ENCODE measurements around the gene LRRC4C.
A peak's percentile ranks its signal among the peaks of the same experiment; 100 is the strongest.
"Not testable (repeated sequence)": the region's sequence is repeated elsewhere in the genome, so short reads cannot be mapped to it uniquely, and the experiment has no call there.

LRRC4C gene

DNA sequence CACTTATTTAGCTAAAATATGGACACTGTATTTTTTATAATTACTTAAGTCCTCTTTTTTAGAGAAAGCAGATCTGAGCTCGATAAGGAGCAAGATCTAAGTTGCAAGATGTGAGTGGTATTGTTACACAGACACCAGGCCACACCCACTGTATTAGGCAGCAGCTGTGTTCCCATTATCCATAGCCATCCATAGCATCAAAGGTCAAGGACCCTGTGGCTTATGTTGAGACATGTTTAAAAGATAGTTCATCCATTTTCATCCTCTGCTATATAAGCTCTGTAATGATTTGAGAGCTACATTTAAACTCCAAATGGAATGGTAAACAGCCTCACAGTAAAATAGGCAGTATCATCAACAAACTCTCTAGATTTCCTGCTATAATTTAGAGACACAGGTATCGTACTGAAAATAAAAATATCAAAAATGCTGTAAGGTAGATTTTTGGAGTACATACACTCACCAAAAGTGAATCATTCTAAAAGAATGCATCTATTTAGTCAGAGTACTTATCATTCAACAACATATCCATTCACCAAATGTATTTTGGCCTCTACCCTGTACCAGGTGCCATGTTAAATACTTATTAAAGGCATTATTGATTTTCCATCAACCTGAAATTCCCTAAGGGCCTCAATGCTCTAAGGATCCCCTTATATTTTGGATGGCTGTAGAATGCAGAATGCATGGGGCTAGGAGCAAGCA lies 574.0 kb downstream of the LRRC4C start:
- no peak for DNase-seq (ENCODE audit: low read depth in 1 of 2, low spot score in 1 of 2)

GRCh38 chr11:40882301-40882700 lies 577.2 kb downstream of the LRRC4C start:
- TF ChIP-seq JUND (IDR thresholded peaks at IDR 0.05; ENCODE audit: low read depth): no peak
- in situ Hi-C loops (cut with HindIII; ENCODE audit: low pct_unique_long_range_greater_than_20kb, low sequenced_read_pairs): no loop called here
- no peak for DNase-seq (ENCODE audit: low read depth in 1 of 2, low spot score in 1 of 2)

More for the DNA sequence above, 574.0 kb downstream of the LRRC4C start:
- in situ Hi-C loops (cut with HindIII; ENCODE audit: low pct_unique_long_range_greater_than_20kb, low sequenced_read_pairs): no loop called here
- no peak for TF ChIP-seq JUND (IDR thresholded peaks at IDR 0.05; ENCODE audit: low read depth)

DNA sequence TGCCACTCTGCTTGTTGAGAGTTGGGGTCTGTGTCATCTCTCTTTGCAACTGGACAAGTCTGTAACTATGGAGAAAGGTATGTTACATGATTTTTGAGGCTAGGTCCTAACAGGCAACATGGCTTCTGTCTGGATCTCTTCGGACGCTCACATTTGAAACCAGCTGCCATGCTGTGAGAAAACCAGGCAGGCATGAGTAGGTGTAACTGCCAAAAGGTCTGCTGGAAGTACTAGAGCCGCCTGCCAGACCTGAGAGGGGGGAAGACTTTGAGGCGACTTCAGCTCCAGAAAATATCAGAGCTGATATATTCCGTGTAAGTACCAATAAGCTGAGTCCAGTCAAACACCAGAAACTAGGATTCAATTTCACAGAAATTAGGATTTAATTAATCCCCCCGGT lies 579.5 kb downstream of the LRRC4C start:
- in situ Hi-C loops (cut with HindIII; ENCODE audit: low pct_unique_long_range_greater_than_20kb, low sequenced_read_pairs): no loop called here
- DNase-seq (ENCODE audit: low read depth in 1 of 2, low spot score in 1 of 2): no peak
- no peak for TF ChIP-seq JUND (IDR thresholded peaks at IDR 0.05; ENCODE audit: low read depth)

GRCh38 chr11:40877981-40878380 lies 581.5 kb downstream of the LRRC4C start:
- TF ChIP-seq JUND (IDR thresholded peaks at IDR 0.05; ENCODE audit: low read depth): no peak
- DNase-seq (ENCODE audit: low read depth in 1 of 2, low spot score in 1 of 2): no peak
- in situ Hi-C loops (cut with HindIII; ENCODE audit: low pct_unique_long_range_greater_than_20kb, low sequenced_read_pairs): no loop called here

- in situ Hi-C loops (cut with HindIII; ENCODE audit: low pct_unique_long_range_greater_than_20kb, low sequenced_read_pairs): no loop called here
- peak in 1 of 2 experiments; percentile 10 for DNase-seq (ENCODE audit: low read depth in 1 of 2, low spot score in 1 of 2)
- no peak for TF ChIP-seq JUND (IDR thresholded peaks at IDR 0.05; ENCODE audit: low read depth)
These were observed 582.2 kb downstream of the LRRC4C start for GRCh38 chr11:40877256-40877655.

DNA sequence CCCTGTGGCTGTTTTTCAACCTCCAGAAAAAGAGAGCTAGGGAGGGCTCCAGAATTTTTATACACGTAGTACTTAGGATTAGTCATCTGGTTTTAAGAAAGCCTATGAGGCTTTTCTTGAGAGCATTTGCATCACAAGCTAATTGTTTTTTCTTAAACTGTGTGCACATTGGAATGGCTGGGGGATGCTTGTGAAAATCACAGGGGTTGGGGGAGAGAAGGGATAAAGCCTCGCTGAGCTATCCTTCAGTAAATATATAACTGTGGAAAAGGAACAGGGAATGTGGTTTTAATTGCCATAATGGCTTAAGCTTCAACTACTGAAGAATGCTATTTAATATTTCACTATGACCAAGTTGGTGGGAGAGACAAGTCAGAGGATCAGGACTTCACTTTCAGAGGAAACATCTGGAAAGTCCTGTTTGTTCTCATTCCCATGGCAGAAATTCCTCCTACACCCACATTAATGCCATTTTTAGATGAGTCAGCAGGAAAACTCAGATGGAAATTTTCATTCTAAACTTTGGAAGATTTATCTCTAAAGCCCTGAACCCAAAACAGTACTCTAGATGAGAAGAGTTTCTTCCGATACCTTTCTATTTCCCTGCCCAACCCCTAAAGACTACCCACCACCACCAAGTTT lies 591.3 kb downstream of the LRRC4C start:
- in situ Hi-C loops (cut with HindIII; ENCODE audit: low pct_unique_long_range_greater_than_20kb, low sequenced_read_pairs): no loop called here
- TF ChIP-seq JUND (IDR thresholded peaks at IDR 0.05; ENCODE audit: low read depth): no peak
- DNase-seq (ENCODE audit: low read depth in 1 of 2, low spot score in 1 of 2): peak in 1 of 2 experiments; percentile 42

DNA sequence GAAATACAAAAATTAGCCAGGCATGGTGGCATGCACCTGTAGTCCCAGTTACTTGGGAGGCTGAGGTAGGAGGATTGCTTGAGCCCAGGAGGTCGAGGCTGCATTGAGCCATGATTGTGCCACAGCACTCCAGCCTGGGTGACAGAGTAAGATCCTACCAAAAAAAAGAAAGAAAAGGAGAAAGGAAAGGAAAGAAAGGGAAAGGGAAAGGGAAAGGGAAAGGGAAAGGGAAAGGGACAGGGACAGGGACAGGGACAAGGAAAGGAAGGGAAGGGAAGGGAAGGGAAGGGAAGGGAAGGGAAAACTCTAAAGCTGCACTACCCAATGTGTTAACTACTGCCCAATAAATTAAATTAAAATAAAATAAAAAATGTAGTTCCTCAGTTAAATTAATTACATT lies 601.7 kb downstream of the LRRC4C start:
- in situ Hi-C loops (cut with HindIII; ENCODE audit: low pct_unique_long_range_greater_than_20kb, low sequenced_read_pairs); DNase-seq (ENCODE audit: low read depth in 1 of 2, low spot score in 1 of 2): not testable (repeated sequence)

- in situ Hi-C loops (cut with HindIII; ENCODE audit: low pct_unique_long_range_greater_than_20kb, low sequenced_read_pairs): no loop called here
- DNase-seq (ENCODE audit: low read depth in 1 of 2, low spot score in 1 of 2): no peak
- TF ChIP-seq JUND (IDR thresholded peaks at IDR 0.05; ENCODE audit: low read depth): no peak
These were observed 616.6 kb downstream of the LRRC4C start for GRCh38 chr11:40842750-40843339.

- no peak for TF ChIP-seq JUND (IDR thresholded peaks at IDR 0.05; ENCODE audit: low read depth)
- in situ Hi-C loops (cut with HindIII; ENCODE audit: low pct_unique_long_range_greater_than_20kb, low sequenced_read_pairs): no loop called here
- no peak for DNase-seq (ENCODE audit: low read depth in 1 of 2, low spot score in 1 of 2)
These were observed 618.2 kb downstream of the LRRC4C start for GRCh38 chr11:40841231-40841630.

GRCh38 chr11:40838181-40838683 lies 621.2 kb downstream of the LRRC4C start:
- DNase-seq (ENCODE audit: low read depth in 1 of 2, low spot score in 1 of 2): no peak
- in situ Hi-C loops (cut with HindIII; ENCODE audit: low pct_unique_long_range_greater_than_20kb, low sequenced_read_pairs): no loop called here

DNA sequence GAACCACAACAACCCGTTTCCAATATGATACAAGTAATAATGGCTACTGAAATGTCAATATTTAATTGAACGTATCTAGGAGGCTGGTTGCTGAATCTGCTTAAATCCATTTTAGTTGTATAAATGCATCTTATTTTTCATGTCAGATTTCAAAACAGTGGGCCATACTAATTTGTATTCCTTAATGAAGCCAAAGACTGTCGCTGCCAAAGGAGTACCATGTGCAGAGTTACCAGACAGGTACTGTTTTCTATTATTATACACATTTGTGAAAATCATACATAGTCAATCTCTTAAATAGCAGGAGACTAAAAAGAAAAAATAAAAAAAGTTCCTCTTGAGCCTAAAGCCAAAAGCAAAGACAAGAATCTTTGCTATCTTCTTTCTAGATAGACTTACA lies 632.3 kb downstream of the LRRC4C start:
- in situ Hi-C loops (cut with HindIII; ENCODE audit: low pct_unique_long_range_greater_than_20kb, low sequenced_read_pairs): no loop called here
- no peak for DNase-seq (ENCODE audit: low read depth in 1 of 2, low spot score in 1 of 2)
- no peak for TF ChIP-seq JUND (IDR thresholded peaks at IDR 0.05; ENCODE audit: low read depth)

More at GRCh38 chr11:40838181-40838683, 621.2 kb downstream of the LRRC4C start:
- no peak for TF ChIP-seq JUND (IDR thresholded peaks at IDR 0.05; ENCODE audit: low read depth)

DNA sequence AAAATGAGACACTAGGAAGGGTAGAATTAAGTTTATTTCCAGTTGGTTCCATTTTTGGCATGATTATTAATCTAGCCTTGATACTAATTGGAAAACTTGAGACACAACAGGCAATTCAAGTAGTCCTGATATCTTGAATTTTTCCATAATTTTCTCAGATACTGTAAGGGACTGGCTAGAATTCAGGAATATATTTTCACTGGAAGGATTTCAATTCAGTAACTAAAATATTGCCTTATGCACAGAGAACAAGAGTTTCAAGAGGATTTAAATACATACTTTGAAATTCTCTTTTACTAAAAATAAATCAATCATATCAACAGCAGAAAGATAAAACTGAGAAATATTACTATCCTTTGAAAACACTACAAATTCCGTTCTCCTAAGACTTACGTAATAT lies 632.9 kb downstream of the LRRC4C start:
- no peak for TF ChIP-seq JUND (IDR thresholded peaks at IDR 0.05; ENCODE audit: low read depth)
- in situ Hi-C loops (cut with HindIII; ENCODE audit: low pct_unique_long_range_greater_than_20kb, low sequenced_read_pairs): no loop called here
- DNase-seq (ENCODE audit: low read depth in 1 of 2, low spot score in 1 of 2): no peak

DNA sequence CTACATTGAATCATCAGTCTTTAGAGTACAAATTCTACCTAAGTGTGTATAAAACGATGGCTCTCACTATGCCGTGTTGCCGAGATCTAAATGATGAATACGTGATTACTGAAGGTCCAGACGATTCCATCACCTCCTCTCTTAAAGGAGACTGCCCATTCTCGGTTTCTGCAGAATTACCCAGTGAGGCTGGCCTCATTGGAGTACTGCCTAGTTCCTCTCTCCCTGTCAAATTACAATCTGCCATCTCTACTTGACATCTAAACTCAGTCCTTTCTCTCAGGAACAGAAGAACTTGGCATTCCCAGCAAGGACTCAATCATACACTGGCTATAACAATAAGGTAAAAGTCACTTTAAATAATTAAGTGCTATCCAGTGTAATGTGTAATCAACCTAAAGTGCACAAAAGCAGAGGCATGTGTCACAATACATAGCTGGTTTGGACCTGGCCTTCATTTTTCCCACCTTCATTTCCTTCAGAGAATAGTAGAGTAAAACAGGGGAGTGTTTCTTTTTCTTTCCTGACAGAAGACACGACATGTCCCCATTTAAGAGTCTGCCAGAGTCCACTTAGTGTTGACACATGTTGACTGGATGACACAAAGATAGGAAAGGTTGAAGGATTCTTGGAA lies 634.1 kb downstream of the LRRC4C start:
- in situ Hi-C loops (cut with HindIII; ENCODE audit: low pct_unique_long_range_greater_than_20kb, low sequenced_read_pairs): no loop called here
- DNase-seq (ENCODE audit: low read depth in 1 of 2, low spot score in 1 of 2): no peak

More for the DNA sequence above, 634.1 kb downstream of the LRRC4C start:
- no peak for TF ChIP-seq JUND (IDR thresholded peaks at IDR 0.05; ENCODE audit: low read depth)

All from T47D (cell line).